OCI-LY1 (cell line): Measurements from ENCODE around the gene CLEC7A.
A peak's percentile ranks its signal among the peaks of the same experiment; 100 is the strongest.

Experiments
- H2AFZ ChIP-seq: fragments of 200-600 bp; sonication (generic), shearing (Covaris generic); 2 replicates; pipeline ENCODE4 v1.6.0; 2014; ENCODE audit warnings: antibody characterized with exemption, mild to moderate bottlenecking, low read length
- H3F3A ChIP-seq: fragments of 200-600 bp; sonication (generic), shearing (Covaris generic); 2 replicates; pipeline ENCODE4 v1.6.0; 2014; ENCODE audit warnings: mild to moderate bottlenecking, antibody characterized with exemption, low read length, moderate library complexity; ENCODE audit not compliant: insufficient read depth
- H3K27ac ChIP-seq: fragments of 200-600 bp; sonication (generic); 2 replicates; pipeline ENCODE4 v1.5.1; 2014; ENCODE audit warnings: low read length, mixed run types, mild to moderate bottlenecking, low read depth; ENCODE audit not compliant: poor library complexity, severe bottlenecking
- H3K27me3 ChIP-seq: fragments of 200-600 bp; sonication (generic); 2 replicates; pipeline ENCODE4 v1.6.0; 2014; ENCODE audit warnings: antibody characterized with exemption, mild to moderate bottlenecking, low read length, moderate library complexity; ENCODE audit not compliant: insufficient read depth
- H3K36me3 ChIP-seq: fragments of 200-600 bp; sonication (generic); 2 replicates; pipeline ENCODE4 v1.6.1; 2014; ENCODE audit warnings: mild to moderate bottlenecking, antibody characterized with exemption, low read length, moderate library complexity, mixed read lengths; ENCODE audit not compliant: insufficient read depth
- H3K4me1 ChIP-seq: fragments of 200-600 bp; sonication (generic); 2 replicates; pipeline ENCODE4 v1.5.1; 2014; ENCODE audit warnings: mild to moderate bottlenecking, low read length, moderate library complexity; ENCODE audit not compliant: insufficient read depth, severe bottlenecking
- H3K4me2 ChIP-seq: fragments of 200-600 bp; sonication (generic), shearing (Covaris generic); 2 replicates; pipeline ENCODE4 v1.6.1; 2014; ENCODE audit warnings: low read length
- H3K4me3 ChIP-seq: fragments of 200-600 bp; sonication (generic); 2 replicates; pipeline ENCODE4 v1.5.1; 2014; ENCODE audit warnings: low read length, low read depth, mild to moderate bottlenecking, mixed read lengths; ENCODE audit not compliant: poor library complexity, severe bottlenecking
- H3K79me2 ChIP-seq: fragments of 200-600 bp; shearing (Covaris generic); 2 replicates; pipeline ENCODE4 v1.6.1; 2016; ENCODE audit warnings: mixed run types, low read length, mixed read lengths; ENCODE audit not compliant: insufficient read depth
- H3K9ac ChIP-seq: fragments of 200-600 bp; sonication (generic), shearing (Covaris generic); 2 replicates; pipeline ENCODE4 v1.6.1; 2014; ENCODE audit warnings: mild to moderate bottlenecking, low read length, mixed read lengths
- H3K9me2 ChIP-seq: fragments of 200-600 bp; sonication (generic), shearing (Covaris generic); 2 replicates; pipeline ENCODE4 v1.6.1; 2014; ENCODE audit warnings: low read depth, mild to moderate bottlenecking, low read length, mixed read lengths
- H3K9me3 ChIP-seq: fragments of 200-600 bp; shearing (Covaris generic); 2 replicates; pipeline ENCODE4 v1.6.1; 2014; ENCODE audit warnings: low read length, mixed read lengths
- H4K20me1 ChIP-seq: fragments of 200-600 bp; sonication (generic), shearing (Covaris generic); 2 replicates; pipeline ENCODE4 v1.6.0; 2016; ENCODE audit warnings: mild to moderate bottlenecking, low read length; ENCODE audit not compliant: insufficient read depth
- EZH2 ChIP-seq: fragments of 200-600 bp; sonication (generic), shearing (Covaris generic); IDR thresholded peaks from 2 replicates; pipeline ENCODE4 v1.8.0; 2017; ENCODE audit warnings: borderline replicate concordance, mixed run types, mild to moderate bottlenecking, antibody characterized with exemption, low read length, moderate library complexity, mixed read lengths
- TF ChIP-seq, protein P1 (sequence below): fragments of 200-600 bp; sonication (generic), shearing (Covaris generic); IDR thresholded peaks from 2 replicates; pipeline ENCODE4 v1.5.1; 2017; ENCODE audit warnings: mild to moderate bottlenecking, antibody characterized with exemption, low read length, moderate library complexity, mixed read lengths

The CLEC7A gene

GRCh38 chr12:10153271-10154144, 23.5 kb upstream of the CLEC7A start:
- Histone ChIP-seq H3K9me3 (0 out of 2 replicates have a peak, but pooled peaks cover 5% of the 10 kb centered on the region), H3F3A (no peaks in the 10 kb centered on the region), H3K4me1 (peaks cover 7% of the 10 kb centered on the region), H3K79me2 (no peaks in the 10 kb centered on the region), H3K27me3 (peaks cover 6% of the 10 kb centered on the region; the same call in 1 of the 2 replicates), H3K27ac (no peak overlapping the region), H4K20me1 (no peaks in the 10 kb centered on the region), H3K9ac (peak overlapping the region; percentile 60), H3K9me2 (no peaks in the 10 kb centered on the region), H3K4me2 (peak overlapping the region; percentile 77), H3K36me3 (no peaks in the 10 kb centered on the region; the same call in 1 of the 2 replicates), H3K4me3 (peak overlapping the region; percentile 65), H2AFZ (peak overlapping the region; percentile 55; the same call in 1 of the 2 replicates)
- TF ChIP-seq, protein P1, sequence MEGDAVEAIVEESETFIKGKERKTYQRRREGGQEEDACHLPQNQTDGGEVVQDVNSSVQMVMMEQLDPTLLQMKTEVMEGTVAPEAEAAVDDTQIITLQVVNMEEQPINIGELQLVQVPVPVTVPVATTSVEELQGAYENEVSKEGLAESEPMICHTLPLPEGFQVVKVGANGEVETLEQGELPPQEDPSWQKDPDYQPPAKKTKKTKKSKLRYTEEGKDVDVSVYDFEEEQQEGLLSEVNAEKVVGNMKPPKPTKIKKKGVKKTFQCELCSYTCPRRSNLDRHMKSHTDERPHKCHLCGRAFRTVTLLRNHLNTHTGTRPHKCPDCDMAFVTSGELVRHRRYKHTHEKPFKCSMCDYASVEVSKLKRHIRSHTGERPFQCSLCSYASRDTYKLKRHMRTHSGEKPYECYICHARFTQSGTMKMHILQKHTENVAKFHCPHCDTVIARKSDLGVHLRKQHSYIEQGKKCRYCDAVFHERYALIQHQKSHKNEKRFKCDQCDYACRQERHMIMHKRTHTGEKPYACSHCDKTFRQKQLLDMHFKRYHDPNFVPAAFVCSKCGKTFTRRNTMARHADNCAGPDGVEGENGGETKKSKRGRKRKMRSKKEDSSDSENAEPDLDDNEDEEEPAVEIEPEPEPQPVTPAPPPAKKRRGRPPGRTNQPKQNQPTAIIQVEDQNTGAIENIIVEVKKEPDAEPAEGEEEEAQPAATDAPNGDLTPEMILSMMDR: peak; percentile 78
- TF ChIP-seq EZH2: no peak

- H3K4me1 ChIP-seq: peaks cover 7% of the 10 kb centered on the region
- H3K36me3 ChIP-seq: no peaks in the 10 kb centered on the region
- H3K4me2 ChIP-seq: no peak overlapping the region
- H3K27me3 ChIP-seq: no peaks in the 10 kb centered on the region
- H3F3A ChIP-seq: no peaks in the 10 kb centered on the region
- H3K4me3 ChIP-seq: no peak overlapping the region
- no peaks in the 10 kb centered on the region for H4K20me1 ChIP-seq
- no peaks in the 10 kb centered on the region for H3K79me2 ChIP-seq
- H3K9me3 ChIP-seq: no peaks in the 10 kb centered on the region
- H3K9me2 ChIP-seq: no peaks in the 10 kb centered on the region
- no peak overlapping the region for H3K27ac ChIP-seq
- no peak overlapping the region for H3K9ac ChIP-seq
- no peak overlapping the region for H2AFZ ChIP-seq
- TF ChIP-seq, protein P1: no peak
- no peak for TF ChIP-seq EZH2
These were observed 21.6 kb upstream of the CLEC7A start for GRCh38 chr12:10151621-10152020.

DNA sequence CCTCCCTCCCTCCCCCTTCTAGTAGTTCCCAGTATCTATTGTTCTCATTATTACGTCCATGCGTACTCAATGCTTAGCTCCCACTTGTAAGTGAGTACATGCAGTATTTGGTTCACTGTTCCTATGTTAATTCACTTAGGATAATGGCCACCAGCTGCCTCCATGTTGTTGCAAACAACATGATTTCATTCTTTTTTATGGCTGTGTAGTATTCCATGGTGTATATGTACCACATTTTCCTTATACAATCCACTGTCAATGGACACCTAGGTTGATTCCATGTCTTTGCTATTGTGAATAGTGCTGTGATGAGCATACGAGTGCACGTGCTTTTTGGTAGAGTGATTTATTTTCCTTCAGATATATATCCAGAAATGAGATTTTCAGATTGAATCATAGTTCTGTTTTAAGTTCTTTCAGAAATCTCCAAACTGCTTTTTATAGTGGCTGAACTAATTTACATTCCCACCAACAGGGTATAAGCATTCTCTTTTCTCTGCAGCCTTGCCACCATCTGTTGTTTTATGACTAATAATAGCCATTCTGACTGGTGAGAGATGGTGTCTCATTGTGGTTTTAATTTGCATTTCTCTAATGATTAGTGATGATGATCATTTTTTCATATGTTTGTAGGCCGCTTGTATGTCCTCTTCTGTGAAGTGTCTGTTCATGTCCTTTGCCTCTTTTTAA, 17.9 kb upstream of the CLEC7A start:
- H3K27ac ChIP-seq: no peak overlapping the region
- no peak overlapping the region for H2AFZ ChIP-seq
- H4K20me1 ChIP-seq: no peaks in the 10 kb centered on the region
- no peak overlapping the region for H3K9ac ChIP-seq
- no peaks in the 10 kb centered on the region for H3K27me3 ChIP-seq
- H3K4me2 ChIP-seq: no peak overlapping the region
- H3K36me3 ChIP-seq: no peaks in the 10 kb centered on the region
- no peaks in the 10 kb centered on the region for H3K9me3 ChIP-seq
- no peaks in the 10 kb centered on the region for H3K79me2 ChIP-seq
- TF ChIP-seq EZH2: no peak
- TF ChIP-seq, protein P1: no peak
- H3K4me3 ChIP-seq: no peak overlapping the region
- no peaks in the 10 kb centered on the region for H3K9me2 ChIP-seq
- H3K4me1 ChIP-seq: no peaks in the 10 kb centered on the region
- no peaks in the 10 kb centered on the region for H3F3A ChIP-seq
